BJ (cell line): ENCODE measurements around the gene S1PR3. TPM values are rescaled to one million over a fixed set of nuclear protein-coding genes. Genes with fewer than 3 reads are reported as not detected.
A peak's percentile ranks its signal among the peaks of the same experiment; 100 is the strongest.

Source experiments
- CTCF ChIA-PET: fragments of 350-600 bp; formaldehyde crosslinking; extraction: SDS; loops from one replicate; lab custom pipeline; 2021; ENCODE audit warnings: antibody characterized with exemption, inconsistent platforms; lab: Yijun Ruan, JAX
- POLR2A ChIA-PET: fragments of 300-600 bp; sonication (Branson Sonifier 250); formaldehyde crosslinking; extraction: SDS; loops from one replicate; lab custom pipeline; 2021; ENCODE audit warnings: antibody characterized with exemption; lab: Charles Lee
- DNase-seq: peaks from one replicate; pipeline ENCODE4 v3.0.0-alpha.2; 2011; ENCODE audit warnings: low read depth
- H3K27me3 ChIP-seq: 2 replicates; pipeline ENCODE4 v1.6.0; 2011; ENCODE audit warnings: low read length; ENCODE audit not compliant: control insufficient read depth, insufficient read depth
- H3K36me3 ChIP-seq: 2 replicates; pipeline ENCODE4 v1.5.1; 2011; ENCODE audit warnings: low read length; ENCODE audit not compliant: control insufficient read depth, insufficient read depth
- H3K4me3 ChIP-seq: 2 replicates; pipeline ENCODE4 v1.5.1; 2011; ENCODE audit warnings: low read depth, mild to moderate bottlenecking, control low read depth, low read length
- CTCF ChIP-seq: IDR thresholded peaks from 2 replicates; pipeline ENCODE4 v1.5.1; 2011; ENCODE audit warnings: low read depth, mild to moderate bottlenecking, control low read depth, inconsistent platforms, low read length, moderate library complexity; ENCODE audit not compliant: insufficient read depth
- polyA plus RNA-seq: library from polyadenylated mRNA; depleted of rRNA; stranded (reverse); fragments of >200 nt; gene quantifications from 2 replicates; pipeline ENCODE4 v1.2.3, GENCODE V29; 2011

S1PR3 gene
- polyA plus RNA-seq, 1 experiment = 20.3 TPM

- H3K27me3 ChIP-seq = no peaks in the 10 kb centered on the region
- no peaks in the 10 kb centered on the region for H3K36me3 ChIP-seq
- TF ChIP-seq CTCF = no peak
- DNase-seq = peak; percentile 93
- ChIA-PET POLR2A (interaction anchor here (0.6 kb wide), 2 partner anchors 11 to 1097 kb away, joined by 3 to 6 read pairs; no protein-coding TSS in a partner anchor), CTCF (no interaction called here)
- no peak overlapping the region for H3K4me3 ChIP-seq
Observed at GRCh38 chr9:88980740-88981203, 10.5 kb upstream of the S1PR3 start.

GRCh38 chr9:88983865-88984542 is 7.3 kb upstream of the S1PR3 start:
- H3K27me3 ChIP-seq = no peaks in the 10 kb centered on the region
- TF ChIP-seq CTCF = no peak
- no peak for DNase-seq
- H3K36me3 ChIP-seq = no peaks in the 10 kb centered on the region
- no peak overlapping the region for H3K4me3 ChIP-seq
- POLR2A ChIA-PET = no interaction called here
- CTCF ChIA-PET = no interaction called here

GRCh38 chr9:88984543-88984883 is 6.8 kb upstream of the S1PR3 start:
- Histone ChIP-seq H3K27me3 (no peaks in the 10 kb centered on the region), H3K36me3 (no peaks in the 10 kb centered on the region), H3K4me3 (no peak overlapping the region)
- TF ChIP-seq CTCF = no peak
- ChIA-PET POLR2A (no interaction called here), CTCF (no interaction called here)
- DNase-seq = no peak

DNA sequence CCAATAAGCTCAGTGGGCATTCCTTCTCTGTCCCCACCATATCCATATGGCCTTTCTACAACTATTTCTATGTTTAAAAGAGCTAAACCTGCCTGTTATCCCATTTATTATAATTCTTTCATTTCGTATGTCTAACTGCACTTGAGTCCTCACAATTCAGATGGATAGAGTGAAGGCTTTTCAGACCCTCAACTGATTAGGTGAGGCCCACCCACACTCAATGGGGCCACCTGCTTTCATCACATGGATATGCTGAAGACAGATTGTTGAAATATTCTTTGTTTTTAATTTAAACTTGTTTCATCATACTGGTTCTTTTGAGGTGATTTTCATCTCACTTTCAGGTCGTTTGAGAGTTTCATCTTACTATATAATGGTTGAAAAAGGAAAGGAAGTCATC is 5.7 kb upstream of the S1PR3 start:
- Histone ChIP-seq H3K36me3 (no peaks in the 10 kb centered on the region), H3K27me3 (no peaks in the 10 kb centered on the region), H3K4me3 (no peak overlapping the region)
- ChIA-PET CTCF (no interaction called here), POLR2A (no interaction called here)
- no peak for TF ChIP-seq CTCF
- DNase-seq = no peak

DNA sequence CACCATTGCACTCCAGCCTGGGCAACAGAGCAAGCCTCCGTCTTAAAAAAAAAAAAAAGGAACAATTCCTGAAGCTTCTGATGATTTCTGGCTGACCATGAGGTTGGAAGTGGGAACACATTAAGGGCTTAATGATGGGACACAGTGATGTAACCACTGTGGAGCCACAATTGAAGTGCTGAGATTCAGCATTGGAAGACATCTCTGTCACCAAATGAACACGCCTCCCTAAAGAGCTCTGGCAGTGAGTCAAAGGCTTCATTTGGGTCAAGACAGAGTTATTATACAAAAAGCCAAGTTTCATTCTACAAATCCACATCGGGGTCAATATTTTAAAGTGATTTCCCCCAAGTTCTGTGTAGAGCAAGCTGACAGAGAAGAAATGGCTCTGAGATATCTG is 4.5 kb upstream of the S1PR3 start:
- H3K4me3 ChIP-seq = no peak overlapping the region
- ChIA-PET CTCF (interaction anchor here (0.7 kb wide), 1 partner anchor 328 kb away, joined by 3 read pairs; no protein-coding TSS in a partner anchor), POLR2A (no interaction called here)
- H3K27me3 ChIP-seq = no peaks in the 10 kb centered on the region
- no peak for DNase-seq
- H3K36me3 ChIP-seq = no peaks in the 10 kb centered on the region
- TF ChIP-seq CTCF = no peak
